Measurements from ENCODE around the gene AFF3. TPM values are rescaled to one million over a fixed set of nuclear protein-coding genes. Genes with fewer than 3 reads are reported as not detected.

The AFF3 gene
- total RNA-seq, 1 experiment from 2014 or later = 8.9 TPM

DNA sequence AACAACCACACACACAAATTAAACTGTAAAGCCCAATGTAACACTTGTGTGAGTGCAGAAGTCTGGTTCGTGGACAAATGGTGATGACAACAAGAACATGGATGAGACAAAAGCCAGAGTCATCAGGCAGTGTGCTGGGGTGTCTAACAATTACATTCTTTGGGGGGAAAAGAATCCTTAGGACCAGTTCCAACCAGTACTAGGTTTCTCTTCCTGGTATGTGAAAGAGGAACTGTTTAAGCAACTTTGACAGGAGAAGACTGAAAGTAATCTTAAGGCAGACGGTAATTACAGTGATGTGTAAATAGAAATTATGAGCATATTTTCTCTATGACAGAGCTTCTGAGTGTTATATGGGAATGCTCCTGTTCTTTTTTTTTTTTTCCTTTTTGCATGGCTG lies 133.4 kb downstream of the AFF3 start:
- DNase-seq (ENCODE audit: low read depth) = peak; percentile 34

DNA sequence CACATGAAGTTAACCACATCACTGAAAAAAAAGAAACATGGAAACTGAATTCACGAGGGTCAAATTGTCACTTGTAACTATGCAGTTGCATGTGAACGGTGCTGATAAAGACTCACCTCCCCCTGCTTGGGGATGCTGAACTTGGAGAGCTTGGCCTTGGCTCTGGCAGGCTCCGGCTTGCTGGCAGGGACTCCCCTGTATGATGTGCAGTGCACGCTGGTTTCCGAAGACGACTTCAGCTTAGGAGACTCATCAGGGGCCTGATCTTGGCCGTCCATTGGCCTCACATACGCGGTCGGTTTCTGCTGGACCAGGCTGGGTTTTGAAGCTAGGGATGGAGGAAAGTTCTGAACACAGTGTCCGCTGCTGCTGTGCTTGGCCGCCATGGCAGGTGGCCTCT lies 135.9 kb downstream of the AFF3 start:
- no peak for DNase-seq (ENCODE audit: low read depth)

DNA sequence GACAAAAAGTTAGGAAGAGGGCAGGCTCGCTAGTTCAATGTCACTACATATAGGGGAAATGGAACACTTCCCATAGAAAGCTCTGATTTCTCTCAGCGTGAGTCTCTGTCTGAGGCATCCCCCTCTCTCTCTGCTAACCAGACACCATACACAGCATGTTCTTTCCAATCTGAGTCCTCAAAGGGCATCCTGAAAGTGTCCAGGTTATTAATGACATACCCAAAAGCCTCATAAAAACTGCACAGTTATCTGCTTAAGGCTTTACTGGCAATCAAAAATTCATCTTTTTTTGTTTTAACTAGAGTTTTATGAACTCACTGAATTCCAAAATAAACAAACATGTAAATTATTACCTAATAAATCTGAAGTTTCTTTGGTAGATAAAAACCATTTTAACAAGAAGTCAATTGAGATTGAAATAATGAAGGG lies 137.4 kb downstream of the AFF3 start:
- no peak for DNase-seq (ENCODE audit: low read depth)

DNA sequence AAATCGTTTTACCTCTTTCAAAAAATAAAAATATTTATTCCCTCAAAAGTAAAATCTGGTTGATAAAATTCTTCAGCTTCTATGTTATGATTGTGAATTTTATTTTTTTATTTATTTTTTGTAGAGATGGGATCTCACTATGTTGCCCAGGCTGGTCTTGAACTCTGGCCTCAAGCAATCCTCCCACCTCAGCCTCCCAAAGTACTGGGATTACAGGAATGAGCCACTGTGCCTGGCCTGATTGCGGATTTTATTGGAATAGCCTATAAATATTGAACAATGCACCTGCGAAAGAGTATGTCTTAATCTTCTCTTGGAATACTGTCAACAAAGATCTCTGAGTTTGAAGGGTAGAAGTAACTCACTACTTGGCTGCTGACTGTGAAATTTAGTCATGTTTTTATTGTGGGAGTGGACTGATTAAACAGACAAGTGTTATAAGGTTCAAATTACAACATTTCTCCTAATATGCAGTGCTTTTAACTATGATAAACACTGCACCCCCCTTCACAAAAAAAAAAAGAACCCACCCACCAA lies 138.0 kb downstream of the AFF3 start:
- DNase-seq (ENCODE audit: low read depth) = no peak

DNA sequence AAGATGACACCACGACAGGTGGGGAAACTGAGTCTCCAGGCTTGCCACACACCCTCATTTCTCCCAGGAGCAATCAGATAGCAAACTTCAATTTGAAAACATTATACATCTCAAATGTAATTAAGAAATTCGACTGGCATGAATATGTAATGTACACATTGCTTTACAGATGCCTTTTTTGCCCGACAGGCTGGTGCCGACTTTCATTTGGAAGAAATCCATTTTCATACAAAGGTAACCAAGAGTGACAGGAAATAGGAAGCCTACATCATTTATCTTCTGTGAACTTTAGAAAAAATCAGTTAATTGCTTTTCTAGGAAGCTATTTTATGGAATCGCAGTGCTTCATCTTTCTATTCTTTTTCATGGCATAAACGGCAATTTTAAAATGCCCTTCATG lies 140.3 kb downstream of the AFF3 start:
- no peak for DNase-seq (ENCODE audit: low read depth)

DNA sequence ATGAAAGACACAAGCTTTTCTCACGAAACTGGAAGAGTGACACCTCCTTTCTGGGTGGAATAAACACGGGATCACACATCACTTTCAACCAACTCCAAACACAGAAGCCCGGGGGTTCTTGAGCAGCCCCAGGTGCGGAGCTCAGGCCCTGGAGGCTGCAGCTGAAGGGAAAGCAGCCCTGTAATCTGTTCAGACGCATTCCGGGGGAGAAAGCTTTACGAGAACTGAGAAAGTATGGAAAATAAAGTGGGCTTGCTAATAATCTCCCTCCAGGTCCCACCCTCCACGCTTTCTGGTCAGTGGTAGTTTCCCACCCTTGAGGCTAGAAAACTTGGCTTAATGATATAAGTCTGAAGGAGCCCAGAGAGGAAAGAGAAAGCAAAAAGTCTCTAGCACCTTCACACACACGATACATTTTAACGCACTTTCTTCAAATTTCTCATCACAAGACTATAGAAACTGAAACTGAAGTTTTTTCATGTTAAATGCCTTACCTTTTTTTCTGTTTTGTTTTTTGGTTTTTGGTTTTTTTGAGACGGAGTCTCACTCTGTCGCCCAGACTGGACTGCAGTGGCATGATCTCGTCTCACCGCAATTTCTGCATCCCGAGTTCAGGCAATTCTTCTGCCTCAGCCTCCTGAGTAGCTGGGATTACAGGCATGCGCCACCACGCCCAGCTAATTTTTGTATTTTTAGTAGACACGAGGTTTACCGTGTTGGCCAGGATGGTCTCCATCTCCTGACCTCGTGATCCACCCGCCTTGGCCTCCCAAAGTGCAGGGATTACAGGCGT lies 141.3 kb downstream of the AFF3 start:
- DNase-seq (ENCODE audit: low read depth) = no peak

DNA sequence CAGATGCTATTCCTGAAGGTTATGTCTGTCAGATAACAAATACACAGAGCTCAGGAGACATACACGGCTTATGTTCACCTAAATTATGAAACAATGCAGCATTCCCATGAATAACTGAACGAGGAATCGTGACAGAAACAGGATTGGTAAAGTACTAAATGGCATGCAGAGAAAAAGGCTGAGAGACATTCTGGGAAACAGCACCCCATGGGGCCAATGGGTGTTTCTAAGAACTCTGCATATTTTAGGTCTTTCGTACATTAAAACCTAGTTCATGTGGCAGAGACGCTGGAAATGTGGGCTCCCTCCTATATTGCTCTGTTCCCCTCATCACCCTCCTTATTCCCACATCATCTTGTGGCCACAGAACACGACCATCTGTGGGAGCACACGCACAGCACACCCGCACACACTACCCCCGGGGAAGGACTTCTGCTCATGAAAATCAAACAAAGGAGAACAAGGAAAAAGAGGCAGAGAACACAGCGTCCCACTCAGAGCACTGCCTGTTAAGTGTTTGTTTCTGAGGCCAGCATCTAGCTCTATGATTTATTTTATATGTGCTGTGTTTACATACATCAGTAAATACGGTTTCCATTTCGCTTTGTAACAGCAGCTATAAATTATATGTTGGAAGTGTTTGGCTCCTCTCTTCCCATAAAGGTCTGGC lies 143.6 kb downstream of the AFF3 start:
- DNase-seq (ENCODE audit: low read depth) = no peak

DNA sequence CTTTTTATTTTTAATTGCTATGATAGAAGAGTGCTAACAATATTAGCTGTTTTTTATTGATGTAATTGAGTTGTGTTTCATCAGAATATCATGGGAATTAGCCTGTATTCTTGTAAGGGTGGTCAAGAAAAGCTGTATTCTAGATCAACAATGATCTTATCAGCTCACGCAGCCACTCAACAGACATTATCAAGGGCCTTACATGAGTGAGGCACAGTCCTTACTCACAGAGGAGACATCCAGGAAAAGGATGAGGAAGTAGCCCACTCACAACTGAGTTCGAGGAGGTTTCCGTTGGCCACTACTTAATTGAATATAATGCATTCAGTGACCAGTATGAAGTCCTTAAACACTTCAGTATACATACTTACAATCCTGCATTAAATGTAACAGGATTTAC lies 152.5 kb downstream of the AFF3 start:
- DNase-seq (ENCODE audit: low read depth) = no peak

DNA sequence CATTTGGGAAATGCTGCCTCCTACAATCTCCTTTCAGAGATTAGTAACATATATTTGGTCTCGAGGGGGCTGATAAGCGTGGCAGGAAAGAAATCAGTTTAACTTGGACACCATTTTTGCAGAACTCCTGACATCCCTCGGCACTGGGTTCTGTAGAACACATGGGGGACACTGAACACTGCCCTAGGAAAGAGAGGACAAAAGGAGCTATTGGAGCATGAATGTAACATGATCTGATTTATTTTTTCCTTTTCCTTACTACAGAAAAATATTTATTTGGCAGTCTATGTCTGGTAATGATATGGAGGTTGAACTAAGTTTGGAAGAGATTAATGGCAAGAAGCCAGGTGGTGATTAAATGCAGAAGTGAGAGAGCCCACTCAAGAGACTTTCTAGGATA lies 153.8 kb downstream of the AFF3 start:
- DNase-seq (ENCODE audit: low read depth) = no peak

DNA sequence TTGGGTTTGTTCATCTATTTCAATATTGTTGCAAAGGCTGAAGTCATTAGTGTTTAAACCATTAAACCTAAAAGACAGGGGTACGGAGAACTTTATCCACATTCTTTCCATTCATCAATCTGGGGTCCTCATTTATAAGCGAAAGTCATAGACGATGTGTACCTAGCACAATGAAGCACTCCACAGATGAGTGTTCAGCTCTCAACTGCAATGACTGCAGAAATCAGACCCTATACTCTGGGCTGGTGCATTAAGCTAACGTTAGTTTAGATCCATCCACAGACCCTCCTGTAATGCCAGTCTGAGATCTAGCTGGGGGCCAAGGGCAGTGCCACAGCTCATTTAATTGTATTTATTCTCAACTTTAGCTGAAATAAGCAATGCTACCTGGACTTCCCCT lies 155.2 kb downstream of the AFF3 start:
- DNase-seq (ENCODE audit: low read depth) = no peak

DNA sequence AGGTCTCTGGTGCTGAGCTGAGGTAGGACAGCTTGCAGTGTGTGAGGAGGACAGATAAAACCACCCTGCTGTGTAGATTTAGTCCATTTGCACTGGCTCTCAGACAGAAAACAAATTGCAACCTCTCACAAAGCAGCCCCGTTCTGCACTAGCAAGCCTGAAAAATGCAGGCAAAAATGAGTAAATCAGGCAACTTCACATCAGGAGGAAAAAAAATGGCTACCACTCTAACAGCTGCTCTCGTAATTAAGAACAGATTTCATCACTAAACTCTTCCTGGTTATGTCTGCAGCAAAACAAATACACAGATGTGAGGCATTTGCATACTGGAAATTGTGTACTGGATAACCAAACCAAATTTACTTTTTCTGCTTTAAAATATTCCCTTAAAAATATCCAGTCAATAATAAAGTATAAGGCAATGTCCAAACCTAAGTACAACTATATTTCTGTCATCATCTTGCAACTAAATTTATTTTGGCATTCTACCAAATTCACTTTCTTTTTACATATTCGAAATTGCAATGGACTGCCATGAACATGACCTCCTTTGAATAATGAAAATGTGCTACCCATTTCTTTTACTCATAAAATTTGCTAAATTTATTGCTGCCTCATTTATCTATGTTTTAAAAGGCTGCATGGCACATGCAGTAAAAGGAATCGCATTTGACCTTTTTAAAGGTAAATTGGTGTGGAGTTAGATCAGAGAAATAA lies 157.4 kb downstream of the AFF3 start:
- DNase-seq (ENCODE audit: low read depth) = no peak

DNA sequence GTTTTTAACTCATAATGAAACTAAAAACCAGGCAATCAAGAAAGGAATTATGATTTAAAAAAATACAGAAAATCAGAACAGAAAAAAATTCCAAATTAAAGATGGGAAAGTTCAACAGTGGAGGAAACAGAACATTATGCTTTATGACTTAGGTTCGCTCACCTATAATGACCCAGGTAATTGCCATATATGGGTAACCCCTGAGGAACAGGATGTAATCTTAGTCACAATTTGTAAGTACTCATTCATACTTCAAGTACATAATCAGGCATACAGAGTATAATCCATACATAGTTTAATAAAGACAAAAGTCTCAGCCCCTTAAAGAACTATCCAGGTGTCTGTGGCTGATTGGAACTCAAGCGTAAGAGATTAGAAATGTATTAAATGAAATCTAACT lies 159.6 kb downstream of the AFF3 start:
- DNase-seq (ENCODE audit: low read depth) = no peak

DNA sequence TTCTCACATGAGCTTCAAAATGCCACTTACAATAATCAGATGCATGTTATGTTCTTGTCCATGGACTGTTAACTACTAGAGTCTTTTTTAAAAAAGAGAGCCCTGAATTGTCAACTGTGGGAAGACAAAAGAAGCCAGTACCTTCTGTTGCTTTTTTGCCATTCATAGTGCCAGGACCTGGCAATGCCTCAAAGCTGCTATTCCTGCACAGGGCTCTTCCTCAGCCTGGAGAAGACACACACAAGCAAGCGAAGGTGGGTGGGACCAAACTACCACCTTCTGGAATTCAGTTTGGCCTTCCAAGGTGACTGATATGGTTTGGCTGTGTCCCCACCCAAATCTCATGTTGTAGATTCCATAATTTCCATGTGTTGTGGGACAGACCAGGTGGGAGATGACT lies 160.6 kb downstream of the AFF3 start:
- no peak for DNase-seq (ENCODE audit: low read depth)

DNA sequence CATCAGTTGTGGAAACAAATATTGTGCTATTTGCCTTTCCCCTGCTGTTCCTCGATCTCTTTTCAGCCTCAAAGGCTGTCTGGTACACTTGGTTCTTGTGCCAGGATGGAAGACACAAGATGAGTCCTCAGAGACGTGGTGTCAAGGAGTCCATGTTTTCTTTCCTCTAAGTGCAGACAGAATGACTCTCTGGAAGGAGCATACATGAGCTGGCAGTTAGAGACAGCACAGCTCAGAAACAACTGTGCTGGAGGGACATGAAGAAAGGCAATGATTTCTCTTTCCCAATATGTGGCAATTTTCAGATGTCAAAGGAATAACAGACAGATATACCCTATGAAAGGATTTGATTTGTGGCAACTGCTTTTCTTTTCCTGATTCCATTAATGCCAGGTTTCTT lies 162.2 kb downstream of the AFF3 start:
- no peak for DNase-seq (ENCODE audit: low read depth)

DNA sequence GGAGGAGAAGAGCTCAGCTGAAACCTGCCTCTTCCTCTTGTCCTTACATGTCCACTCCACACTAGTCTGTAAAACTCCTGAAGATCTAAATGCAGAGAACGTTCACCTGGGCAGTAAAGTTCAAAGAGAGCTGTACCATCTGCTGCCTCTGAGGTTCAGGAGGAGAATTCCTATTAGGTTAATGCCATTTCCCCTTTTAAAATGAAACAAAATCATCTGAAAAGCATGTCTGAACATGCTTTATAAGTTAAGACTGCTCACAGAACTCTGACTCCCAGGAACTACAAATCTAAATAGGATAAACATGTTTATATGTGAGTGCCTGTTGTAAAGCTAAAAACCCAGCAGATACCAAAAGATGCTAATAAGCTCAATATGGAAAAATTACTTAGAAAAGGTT lies 164.4 kb downstream of the AFF3 start:
- no peak for DNase-seq (ENCODE audit: low read depth)

DNA sequence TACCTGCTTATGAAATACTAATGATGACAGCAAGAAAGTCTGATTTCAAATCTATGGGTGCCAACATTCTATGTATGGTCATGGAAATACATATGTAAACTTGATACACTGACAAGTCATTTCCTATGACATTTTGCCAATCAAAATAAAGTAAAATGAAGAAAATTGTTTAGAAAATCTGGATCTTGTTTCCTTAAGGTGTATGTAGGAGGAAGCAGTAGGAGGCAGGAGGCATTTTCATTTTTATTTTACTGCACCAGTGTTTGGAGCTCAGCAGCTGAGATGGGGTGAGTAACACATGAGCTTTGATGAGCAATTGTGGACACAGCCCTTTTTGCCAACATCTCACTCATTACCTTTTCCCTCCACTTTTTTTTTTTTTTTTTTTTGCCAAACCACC lies 167.0 kb downstream of the AFF3 start:
- peak; percentile 89 for DNase-seq (ENCODE audit: low read depth)

DNA sequence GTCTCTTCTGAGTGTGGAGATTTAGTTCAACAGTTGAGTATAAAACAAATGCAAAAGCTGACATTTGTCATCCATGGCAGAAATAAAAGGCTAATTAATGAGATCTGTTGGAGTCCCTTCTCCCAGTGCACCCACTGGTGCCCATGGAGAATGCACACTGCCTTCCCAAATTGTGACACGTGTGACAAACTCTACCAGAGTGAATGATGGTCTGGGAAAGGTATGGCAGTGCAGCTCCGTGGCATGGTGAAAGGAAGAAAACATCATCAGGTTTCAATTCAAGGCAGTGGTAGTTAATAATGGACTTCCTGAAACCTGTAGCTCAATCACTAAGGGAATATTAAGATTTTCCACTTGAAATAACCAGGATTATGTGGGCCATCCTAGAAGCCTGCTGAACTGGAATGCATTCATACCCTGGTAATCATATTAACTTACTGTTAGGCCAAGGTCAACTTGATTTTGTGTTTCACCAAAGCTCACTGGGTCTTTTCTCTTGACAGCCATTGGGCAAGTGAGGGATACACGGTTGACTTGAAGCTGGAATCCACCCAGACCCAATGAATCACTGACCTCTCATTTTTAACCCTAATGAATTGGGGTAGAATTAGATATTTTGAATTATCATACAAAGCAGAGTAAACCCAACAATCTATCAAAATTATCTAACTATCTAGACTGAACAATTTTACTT lies 167.6 kb downstream of the AFF3 start:
- DNase-seq (ENCODE audit: low read depth) = peak; percentile 72

DNA sequence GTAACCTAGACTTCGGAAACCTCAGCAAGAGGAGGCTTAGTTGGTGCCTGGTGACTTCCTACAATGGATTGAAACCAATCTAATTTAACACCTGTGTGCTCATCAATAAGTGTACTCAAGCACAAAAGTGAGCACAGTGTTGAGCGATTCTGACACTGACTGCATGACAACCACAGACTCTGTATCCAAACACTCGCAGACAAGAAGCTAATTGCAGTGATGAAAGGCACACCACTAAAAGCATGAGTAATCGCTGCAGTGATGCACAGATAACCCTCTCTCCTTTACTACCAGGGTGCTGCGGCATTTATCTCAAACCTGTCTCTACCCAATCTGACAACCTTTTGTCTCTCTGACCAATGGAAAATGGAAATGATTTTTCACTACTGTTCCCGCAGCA lies 168.1 kb downstream of the AFF3 start:
- peak; percentile 84 for DNase-seq (ENCODE audit: low read depth)

DNA sequence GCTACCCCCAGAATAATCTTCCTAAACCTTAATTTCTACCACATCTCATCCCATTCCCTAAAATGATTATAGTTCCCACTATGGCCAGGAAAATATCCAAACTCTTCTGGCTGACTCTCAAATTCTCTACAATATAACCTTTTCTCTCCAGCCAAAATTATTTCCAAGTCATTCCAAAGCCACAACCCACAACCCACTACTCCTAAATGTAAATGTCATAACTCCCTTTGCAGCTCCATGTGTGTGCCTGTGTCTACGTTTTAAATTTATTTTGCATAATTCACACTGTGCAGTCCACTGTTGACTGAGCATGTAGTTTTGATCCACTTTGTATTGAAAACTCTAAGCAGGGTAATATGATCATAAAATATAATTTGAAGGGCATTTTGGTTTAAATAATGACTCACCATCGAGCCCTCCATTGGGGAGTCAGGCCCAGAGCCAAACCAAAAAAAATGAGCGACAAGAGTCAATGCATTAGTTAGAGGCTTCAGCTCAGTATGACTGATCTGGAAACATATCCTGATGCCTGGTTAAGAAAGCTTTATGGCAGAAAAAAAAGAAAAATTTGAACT lies 171.0 kb downstream of the AFF3 start:
- DNase-seq (ENCODE audit: low read depth) = peak; percentile 49

DNA sequence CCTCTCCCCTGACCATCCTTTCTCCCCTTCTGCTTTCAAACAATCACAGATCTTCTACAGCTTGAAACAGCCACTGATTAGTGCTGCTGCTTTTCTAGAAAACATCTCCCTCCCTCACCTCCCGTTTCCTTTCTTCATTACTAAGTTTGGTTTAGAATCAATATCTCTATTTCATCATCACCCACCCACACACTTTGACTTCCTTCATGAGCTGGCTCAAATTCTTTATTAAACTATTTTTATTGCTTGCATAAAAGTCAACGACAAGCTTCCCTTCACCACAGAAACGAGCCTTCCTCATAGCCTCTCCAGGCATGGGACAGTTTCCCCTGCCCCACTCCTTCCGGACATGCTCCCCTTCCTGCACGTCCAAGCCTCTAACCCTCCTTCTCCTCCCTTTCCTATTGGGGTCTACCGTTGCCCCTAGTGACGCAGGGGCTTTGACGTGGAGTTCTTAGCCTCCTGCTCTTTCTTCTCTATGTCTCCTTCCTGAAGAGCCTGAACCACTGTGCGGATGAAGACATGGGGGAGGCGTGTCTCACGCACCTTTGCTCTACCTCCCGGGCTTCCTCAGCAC lies 172.0 kb downstream of the AFF3 start:
- no peak for DNase-seq (ENCODE audit: low read depth)

DNA sequence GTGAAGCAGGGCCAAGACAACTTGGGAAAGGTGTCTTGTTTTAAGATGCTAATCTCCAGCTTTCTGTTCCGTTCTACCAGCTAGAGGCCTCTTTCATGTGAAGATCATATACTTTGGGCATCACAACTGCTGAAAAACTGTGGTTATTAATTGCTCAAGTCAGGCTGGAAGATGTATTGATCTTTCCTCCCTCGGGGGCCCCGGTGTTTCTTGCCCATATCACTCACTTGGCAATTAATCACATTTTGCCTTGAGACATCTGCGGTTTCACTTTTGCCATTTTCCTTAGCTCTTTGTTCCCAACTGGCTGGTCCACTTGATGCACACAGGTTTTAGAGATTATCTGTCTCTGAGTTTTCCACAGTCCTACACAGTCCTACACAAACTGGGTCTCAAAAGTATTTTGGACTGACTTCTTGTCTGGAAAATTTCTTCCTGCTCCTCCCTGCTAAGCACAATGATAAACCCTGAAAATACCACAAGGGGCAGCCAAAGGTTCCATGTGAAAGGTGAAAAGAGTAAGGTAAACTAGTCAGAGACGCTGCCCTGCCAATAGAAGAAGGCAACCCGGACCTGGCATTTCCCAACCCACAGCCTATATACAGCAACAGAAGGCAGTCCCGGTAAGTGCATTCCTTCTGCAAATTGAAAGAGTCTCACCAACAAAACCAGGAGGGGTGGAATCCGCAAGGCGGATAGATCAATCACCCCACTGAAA lies 181.0 kb downstream of the AFF3 start:
- no peak for DNase-seq (ENCODE audit: low read depth)

All from Daoy (cell line).